Esophagus muscularis mucosa (tissue), 4 donors: ENCODE data around the gene SP2. TPM values are rescaled to one million over a fixed set of nuclear protein-coding genes. Genes with fewer than 3 reads are reported as not detected.

Experiments
- DNase-seq: peaks from one replicate; pipeline ENCODE4 v3.0.0-alpha.2; 2017; ENCODE audit errors: extremely low spot score
- H3K27ac ChIP-seq, 4 donors: fragments of 200-600 bp; sonication (generic); replicated peaks in 1 of 4; 1 replicate in 3 of 4; 2 replicates in 1 of 4; pipeline ENCODE4 v1.5.1; 2016 to 2019; ENCODE audit warnings: mild to moderate bottlenecking in 1 of 4
- H3K27me3 ChIP-seq, 4 donors: fragments of 200-600 bp; sonication (generic); one replicate each; pipeline versions ENCODE4 v1.5.1 to v1.6.0; 2016 to 2019
- H3K36me3 ChIP-seq, 4 donors: fragments of 200-600 bp; sonication (generic); one replicate each; pipeline ENCODE4 v1.5.1; 2016 to 2019
- H3K4me1 ChIP-seq, 4 donors: fragments of 200-600 bp; sonication (generic); one replicate each; pipeline ENCODE4 v1.5.1; 2016 to 2019
- H3K4me3 ChIP-seq, 4 donors: fragments of 200-600 bp; sonication (generic); 1 replicate in 2 of 4; 2 replicates in 2 of 4; pipeline ENCODE4 v1.5.1; 2016 to 2019; ENCODE audit warnings: mild to moderate bottlenecking in 4 of 4, moderate library complexity in 1 of 4
- H3K9me3 ChIP-seq, 4 donors: fragments of 200-600 bp; sonication (generic); 1 replicate in 3 of 4; 2 replicates in 1 of 4; pipeline ENCODE4 v1.5.1; 2016 to 2019
- EP300 ChIP-seq: sonication (generic); formaldehyde crosslinking; IDR thresholded peaks from one replicate; pipeline ENCODE4 v1.6.1; 2017; ENCODE audit warnings: antibody characterized with exemption
- POLR2A ChIP-seq: fragments of 450-650 bp; IDR thresholded peaks from one replicate; pipeline ENCODE4 v1.6.1; 2017; ENCODE audit warnings: antibody characterized with exemption, moderate library complexity, mild to moderate bottlenecking, low read depth
- POLR2AphosphoS5 ChIP-seq, 2 donors: sonication (generic); formaldehyde crosslinking; IDR thresholded peaks; one replicate each; pipeline ENCODE4 v1.6.1; 2017; ENCODE audit warnings: antibody characterized with exemption in 2 of 2
- WGBS: methylation state at CpG from one replicate; pipeline ENCODE4 v1.1.5; 2018; 5-methylcytosine and 5-hydroxymethylcytosine counted together
- intact Hi-C: fragments of 100-400 bp; cut with DNase I; formaldehyde crosslinking; loops from one replicate; pipeline ENCODE4 v1.15.1; 2023
- total RNA-seq, 4 donors: library from RNA; depleted of rRNA; stranded (reverse); fragments of >200 nt; gene quantifications; one replicate each; pipeline versions ENCODE4 v1.1.0 to v1.2.1, GENCODE V29; 2016
- TF ChIP-seq, protein P1 (sequence below), 3 experiments: fragments of 200-600 bp in 2 of 3; fragments of 450-650 bp in 1 of 3; sonication (generic) in 2 of 3; IDR thresholded peaks; one replicate each; pipeline ENCODE4 v1.5.1; 2017 to 2019; ENCODE audit warnings: antibody characterized with exemption in 3 of 3, mild to moderate bottlenecking in 2 of 3, moderate library complexity in 1 of 3

The SP2 gene
- total RNA-seq, 4 donors from 2014 or later: 7.1 to 16.0 (median 9.4) TPM

DNA sequence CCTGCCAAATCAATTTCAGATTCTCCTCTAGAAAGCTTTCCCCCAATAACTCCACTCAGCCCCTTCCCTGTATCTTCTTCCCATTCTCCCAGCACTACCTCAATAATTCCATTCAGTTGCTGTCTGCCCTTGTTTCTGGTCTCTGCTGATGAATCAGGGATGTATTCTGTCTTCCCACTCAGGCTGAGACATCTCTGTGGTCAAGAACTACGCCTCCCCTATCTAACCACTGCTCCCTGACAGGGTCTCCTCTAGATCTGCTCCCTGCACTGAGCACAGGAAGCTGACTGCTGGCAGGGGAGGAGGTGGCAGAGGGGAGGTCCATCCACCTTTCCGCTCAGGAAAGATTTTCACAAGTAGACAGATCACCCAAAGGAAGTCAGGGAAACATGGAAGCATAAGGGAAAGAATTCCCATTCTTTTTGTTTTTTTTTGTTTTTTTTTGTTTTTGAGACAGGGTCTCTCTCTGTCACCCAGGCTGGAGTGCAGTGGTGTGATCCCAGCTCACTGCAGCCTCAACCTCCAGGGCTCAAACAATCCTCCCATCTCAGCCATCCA is 16.9 kb upstream of the SP2 start:
- Histone ChIP-seq H3K27ac (no peak overlapping the region), H3K36me3 (no peaks in the 10 kb centered on the region), H3K27me3 (peaks cover 0 to 68% (median 8%) of the 10 kb centered on the region in 4 donors), H3K4me3 (no peak overlapping the region), H3K4me1 (peaks cover 0 to 13% (median 8%) of the 10 kb centered on the region in 4 donors), H3K9me3 (no peaks in the 10 kb centered on the region)
- WGBS: 32% methylated on average over 2 of the region's 2 CpGs
- no peak for DNase-seq
- TF ChIP-seq EP300 (no peak), POLR2AphosphoS5 (IDR thresholded peaks at IDR 0.05) (no peak), POLR2A (no peak)
- TF ChIP-seq, protein P1, sequence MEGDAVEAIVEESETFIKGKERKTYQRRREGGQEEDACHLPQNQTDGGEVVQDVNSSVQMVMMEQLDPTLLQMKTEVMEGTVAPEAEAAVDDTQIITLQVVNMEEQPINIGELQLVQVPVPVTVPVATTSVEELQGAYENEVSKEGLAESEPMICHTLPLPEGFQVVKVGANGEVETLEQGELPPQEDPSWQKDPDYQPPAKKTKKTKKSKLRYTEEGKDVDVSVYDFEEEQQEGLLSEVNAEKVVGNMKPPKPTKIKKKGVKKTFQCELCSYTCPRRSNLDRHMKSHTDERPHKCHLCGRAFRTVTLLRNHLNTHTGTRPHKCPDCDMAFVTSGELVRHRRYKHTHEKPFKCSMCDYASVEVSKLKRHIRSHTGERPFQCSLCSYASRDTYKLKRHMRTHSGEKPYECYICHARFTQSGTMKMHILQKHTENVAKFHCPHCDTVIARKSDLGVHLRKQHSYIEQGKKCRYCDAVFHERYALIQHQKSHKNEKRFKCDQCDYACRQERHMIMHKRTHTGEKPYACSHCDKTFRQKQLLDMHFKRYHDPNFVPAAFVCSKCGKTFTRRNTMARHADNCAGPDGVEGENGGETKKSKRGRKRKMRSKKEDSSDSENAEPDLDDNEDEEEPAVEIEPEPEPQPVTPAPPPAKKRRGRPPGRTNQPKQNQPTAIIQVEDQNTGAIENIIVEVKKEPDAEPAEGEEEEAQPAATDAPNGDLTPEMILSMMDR (IDR thresholded peaks at IDR 0.05): no peak
- intact Hi-C loops: no loop called here

DNA sequence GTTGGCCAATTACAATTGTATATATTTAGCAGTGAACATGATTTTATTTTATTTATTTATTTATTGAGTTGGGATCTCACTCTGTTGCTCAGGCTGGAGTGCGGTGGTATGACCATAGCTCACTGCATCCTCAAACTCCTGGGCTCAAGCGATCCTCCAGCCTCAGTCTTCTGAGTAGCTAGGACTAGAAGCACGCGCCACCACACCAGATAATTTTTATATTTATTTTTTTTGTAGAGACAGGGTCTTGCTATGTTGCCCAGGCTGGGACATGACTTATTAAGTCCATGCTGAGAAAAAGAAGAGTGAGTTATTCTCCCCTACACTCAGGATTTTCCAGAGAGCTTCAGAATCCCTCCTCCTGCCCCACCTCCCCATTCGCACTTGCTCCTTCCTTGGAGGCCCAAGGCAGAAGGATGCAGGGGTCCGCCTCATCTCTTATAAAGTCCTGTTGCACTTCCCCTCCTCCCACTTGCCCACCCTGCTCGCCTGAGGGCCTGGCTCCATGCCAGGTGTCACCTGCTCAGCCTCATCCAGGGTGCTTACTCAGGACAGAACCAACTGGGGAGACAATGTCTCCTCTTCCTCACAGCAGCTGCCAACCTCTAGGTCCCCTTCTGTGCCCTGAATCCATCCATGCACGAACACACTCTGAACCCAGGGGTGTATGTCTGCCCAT is 16.1 kb upstream of the SP2 start:
- WGBS: 81% methylated on average over 7 of the region's 8 CpGs
- Histone ChIP-seq H3K9me3 (no peaks in the 10 kb centered on the region), H3K4me1 (peaks cover 2 to 13% (median 12%) of the 10 kb centered on the region in 4 donors), H3K27ac (no peak overlapping the region), H3K4me3 (no peak overlapping the region), H3K27me3 (peaks cover 0 to 68% (median 6%) of the 10 kb centered on the region in 4 donors), H3K36me3 (no peaks in the 10 kb centered on the region)
- intact Hi-C loops: no loop called here
- TF ChIP-seq, protein P1 (IDR thresholded peaks at IDR 0.05): no peak
- no peak for TF ChIP-seq POLR2A
- no peak for TF ChIP-seq EP300
- TF ChIP-seq POLR2AphosphoS5 (IDR thresholded peaks at IDR 0.05): no peak
- DNase-seq: no peak

DNA sequence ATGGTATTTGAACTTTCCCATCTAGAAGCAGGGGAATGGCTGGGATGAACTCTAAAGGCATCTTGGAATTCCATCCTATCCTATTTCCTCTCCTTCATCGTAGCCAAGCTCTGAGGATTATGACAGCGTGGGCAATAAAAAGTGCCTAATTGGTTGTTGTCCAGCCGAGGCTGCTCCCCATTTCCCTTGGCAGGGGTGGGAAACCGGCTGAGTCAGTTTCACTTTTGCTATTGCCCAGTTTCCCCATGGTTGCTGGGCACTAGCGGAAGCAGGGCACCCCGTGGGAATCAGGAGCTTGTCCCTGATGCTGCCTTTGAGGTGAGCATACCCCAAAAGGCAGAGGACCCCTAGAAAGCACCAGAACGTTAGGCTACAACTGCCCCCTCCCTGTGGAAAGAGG is 13.8 kb upstream of the SP2 start:
- Histone ChIP-seq H3K4me1 (peaks cover 6 to 19% (median 12%) of the 10 kb centered on the region in 4 donors), H3K36me3 (no peaks in the 10 kb centered on the region), H3K27me3 (peaks cover 0 to 57% (median 0%) of the 10 kb centered on the region in 4 donors), H3K9me3 (no peaks in the 10 kb centered on the region), H3K27ac (peak overlapping the region in 2 of 4 donors; percentile 1 to 19), H3K4me3 (peak overlapping the region in 1 of 4 donors; percentile 15)
- 59% methylated on average over 6 of the region's 7 CpGs for WGBS
- intact Hi-C loops: no loop called here
- no peak for TF ChIP-seq POLR2A
- no peak for TF ChIP-seq POLR2AphosphoS5 (IDR thresholded peaks at IDR 0.05)
- TF ChIP-seq, protein P1 (IDR thresholded peaks at IDR 0.05): no peak
- TF ChIP-seq EP300: no peak
- no peak for DNase-seq

DNA sequence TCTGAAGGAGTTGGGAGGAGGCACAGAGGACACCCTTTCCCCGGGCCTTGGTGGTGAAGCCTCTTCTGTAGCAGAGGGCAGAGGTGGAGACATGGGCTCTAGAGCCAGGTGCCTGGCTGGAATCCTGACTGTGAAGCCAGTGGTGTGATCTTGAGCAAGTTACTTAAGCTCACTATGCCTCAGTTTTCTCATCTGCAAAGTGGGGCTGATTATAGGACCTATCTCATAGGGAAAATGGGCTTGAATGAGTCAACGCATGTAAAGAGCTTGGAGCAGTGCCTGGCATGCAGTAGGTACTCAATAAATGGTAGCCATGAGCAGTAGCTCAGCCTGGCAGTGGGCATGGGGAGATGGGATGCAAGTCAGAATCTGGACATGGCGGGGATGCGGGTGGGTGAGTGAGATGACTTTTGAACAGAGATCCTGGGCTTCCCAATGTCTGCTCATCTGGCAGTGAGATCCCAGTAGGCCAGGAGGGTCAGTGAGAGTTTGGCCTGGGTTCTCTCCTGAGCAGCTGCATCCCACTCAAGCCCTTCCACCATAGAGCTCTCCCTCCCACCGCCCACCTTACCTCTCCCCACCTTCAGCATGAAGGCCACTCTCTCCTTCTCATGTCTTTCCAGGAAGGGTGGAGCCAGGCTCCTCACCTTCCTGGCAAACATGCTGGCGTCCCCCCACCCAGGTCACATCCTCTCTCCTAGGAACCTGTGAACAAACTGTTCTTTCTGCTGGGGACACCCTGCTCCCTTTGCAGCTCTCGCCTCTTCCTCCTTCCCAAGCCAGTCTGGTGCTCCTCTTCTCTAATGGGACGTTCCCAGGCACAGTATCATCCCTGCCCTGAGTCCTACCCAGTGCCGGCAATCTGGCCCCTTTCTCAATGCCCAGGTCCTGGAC is 13.1 kb upstream of the SP2 start:
- H3K27ac ChIP-seq: peak overlapping the region in 2 of 4 donors; percentile 1 to 19
- TF ChIP-seq EP300 (no peak), POLR2AphosphoS5 (IDR thresholded peaks at IDR 0.05) (peak in 1 of 2 donors; percentile 17)
- 93% methylated on average over 7 of the region's 9 CpGs for WGBS

More for the DNA sequence above, 13.1 kb upstream of the SP2 start:
- Histone ChIP-seq H3K4me3 (peak overlapping the region in 1 of 4 donors; percentile 15), H3K9me3 (no peaks in the 10 kb centered on the region), H3K27me3 (peaks cover 0 to 50% (median 0%) of the 10 kb centered on the region in 4 donors), H3K4me1 (peaks cover 6 to 19% (median 12%) of the 10 kb centered on the region in 4 donors), H3K36me3 (no peaks in the 10 kb centered on the region)
- intact Hi-C loops: no loop called here
- DNase-seq: no peak
